ENCODE measurements around the gene OSM.

OSM gene

DNA sequence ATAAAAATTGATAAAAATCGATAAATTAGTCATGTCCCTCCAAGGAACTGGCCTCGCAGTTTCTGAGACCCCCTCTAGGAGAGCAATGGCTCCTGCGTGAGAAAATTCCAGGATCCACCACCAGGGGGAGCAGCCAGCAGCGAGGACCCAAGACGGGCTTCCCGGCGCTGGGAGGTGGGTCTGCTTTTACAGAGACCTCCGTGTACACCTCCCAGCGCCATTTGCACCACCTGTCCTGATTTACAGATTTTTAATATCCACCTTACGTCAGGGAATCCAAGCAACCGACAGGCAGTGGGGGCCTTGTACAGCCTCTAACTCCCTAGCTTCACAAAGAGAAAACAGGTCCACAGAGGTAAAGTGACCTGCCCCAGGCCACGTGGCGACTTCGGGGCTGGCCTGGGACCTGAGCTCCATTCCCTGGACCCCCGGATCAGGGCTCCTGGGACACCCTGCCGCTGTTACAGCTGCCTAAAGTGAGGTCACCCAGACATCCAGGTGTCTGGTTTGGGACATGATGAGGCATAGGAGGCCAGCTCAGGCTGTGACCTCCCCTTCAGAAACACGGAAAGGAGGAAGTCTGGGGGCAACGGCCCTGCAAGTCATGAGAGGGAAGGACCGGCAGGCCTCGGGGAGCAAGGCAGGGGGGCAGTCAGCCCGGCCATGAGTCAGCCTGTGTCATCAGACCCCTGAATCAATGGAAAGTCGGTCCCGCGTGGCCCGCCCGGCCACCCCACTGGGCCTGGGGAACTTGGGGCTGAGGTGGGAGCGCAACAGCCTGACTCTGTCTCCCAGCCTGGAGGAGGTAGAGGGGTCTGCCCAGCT is 3.5 kb downstream of the OSM start:
- peak; percentile 87 for DNase-seq

- no peak for DNase-seq
Measured at GRCh38 chr22:30262112-30262511, 4.5 kb downstream of the OSM start.

DNA sequence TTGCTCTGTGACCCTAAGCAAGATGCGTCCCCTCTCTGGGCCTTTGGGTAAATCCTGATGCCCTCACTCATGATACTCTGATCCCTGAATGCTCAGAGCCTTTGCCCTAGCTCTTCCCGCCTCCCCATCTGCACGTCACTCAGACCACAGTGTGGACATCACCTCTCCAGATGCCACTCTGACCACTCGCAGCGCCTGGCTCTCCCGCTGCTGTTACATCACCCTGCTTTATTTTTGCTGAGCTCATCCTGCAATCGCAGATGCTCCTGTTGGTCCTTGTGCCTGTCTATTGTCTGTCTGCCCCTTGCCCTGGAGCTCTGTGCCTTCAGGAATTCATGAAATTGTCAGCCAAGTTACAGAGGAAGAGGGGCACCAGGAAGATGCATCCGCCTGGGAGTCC is 5.5 kb downstream of the OSM start:
- DNase-seq: no peak

DNA sequence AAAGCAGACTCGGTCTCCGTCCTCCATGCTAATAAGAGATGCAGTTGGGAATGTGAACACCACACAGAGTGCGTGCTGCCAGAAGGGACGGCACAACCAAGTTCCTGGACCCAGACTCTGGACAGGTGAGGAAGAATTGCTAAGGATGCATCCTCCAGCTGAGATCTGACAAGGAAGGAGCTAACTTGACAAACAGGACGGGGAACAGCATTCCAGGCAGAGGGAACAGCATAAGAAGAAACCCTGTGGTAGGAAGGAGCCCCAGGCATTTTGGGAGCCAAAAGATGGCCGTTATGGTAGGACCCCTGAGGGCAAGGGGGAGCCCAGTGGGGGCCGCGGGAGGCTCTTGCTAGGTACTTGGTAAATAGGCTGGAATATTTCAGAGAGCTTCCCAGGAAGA is 6.0 kb downstream of the OSM start:
- DNase-seq: no peak

DNA sequence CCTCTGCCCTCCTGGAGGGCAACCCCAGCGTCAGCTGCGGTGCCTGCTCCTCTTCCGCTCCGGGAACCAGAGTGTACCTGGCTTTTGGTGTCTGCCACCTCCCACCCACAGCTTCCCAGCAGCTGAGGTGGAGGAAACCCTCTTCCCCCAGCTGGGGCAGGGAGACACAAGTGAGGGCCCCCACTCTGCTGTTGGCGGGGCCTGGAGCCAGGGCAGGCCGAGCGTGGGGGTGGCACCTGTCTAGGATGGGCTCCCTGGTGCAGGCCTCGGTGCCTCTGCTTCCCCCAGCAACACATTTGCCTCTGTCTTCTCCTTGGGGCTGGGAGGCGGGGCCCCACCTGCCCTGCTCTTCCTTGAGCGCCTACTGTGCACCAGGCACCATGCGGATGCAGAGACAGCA is 6.4 kb downstream of the OSM start:
- no peak for DNase-seq

DNA sequence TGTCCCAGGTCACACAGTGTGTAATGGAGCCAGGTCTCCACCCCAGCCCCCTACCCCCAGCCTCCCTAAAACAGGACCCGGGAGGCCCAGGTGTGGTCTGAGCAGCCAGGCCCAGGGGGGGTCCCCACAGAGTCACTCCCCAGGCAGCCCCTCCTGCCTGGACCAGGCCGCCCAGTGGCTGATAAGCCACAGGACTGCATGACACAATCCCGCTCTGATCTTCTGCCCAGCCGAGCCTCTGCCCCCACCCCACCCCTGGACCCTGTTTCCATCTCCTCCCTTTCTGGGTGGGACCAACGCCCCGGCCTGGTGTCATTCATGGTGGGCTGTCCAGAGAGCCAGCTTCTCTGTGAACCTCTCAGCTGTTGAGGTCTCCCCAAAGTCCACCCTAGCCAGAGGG is 12.3 kb downstream of the OSM start:
- DNase-seq: no peak

- DNase-seq: no peak
Measured at GRCh38 chr22:30253205-30253852, 13.3 kb downstream of the OSM start.

DNA sequence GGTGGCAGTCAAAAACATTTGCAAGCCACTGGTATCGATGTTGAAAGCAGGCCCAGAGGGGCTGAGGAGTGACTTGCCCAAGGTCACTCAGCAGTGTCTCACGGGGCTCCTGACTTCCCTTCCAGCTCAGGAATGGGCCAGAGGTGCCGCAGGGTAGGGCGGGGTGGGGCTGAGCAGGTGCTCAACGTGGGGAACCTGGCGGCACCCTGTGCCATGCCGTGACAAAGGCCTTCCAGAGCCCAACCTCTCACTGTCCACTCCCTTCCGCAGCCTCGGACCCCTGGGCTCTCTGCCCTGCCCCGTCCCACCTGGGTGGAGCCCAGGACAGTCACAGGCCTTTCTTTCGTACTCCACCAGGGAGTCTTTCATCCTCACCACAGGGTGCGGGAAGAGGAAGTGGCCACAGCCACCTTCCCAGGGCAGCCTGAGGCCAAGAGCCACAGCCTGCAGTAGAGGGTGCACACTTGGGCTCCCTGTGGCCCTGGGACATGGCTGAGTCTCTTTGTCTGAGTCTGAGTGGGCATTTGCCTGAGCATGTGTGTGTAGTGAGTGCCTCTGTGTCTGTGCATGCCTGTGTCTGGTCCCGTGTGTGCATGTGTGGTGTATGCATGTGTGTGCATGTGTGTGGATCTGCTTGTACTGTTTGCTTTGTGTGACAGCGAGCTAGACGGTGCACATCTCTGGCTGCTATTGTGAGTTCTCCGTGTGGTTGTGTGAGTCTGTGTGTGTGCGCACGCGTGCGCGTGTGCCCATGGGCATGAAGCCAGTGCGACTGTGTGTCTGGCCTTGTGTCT is 14.0 kb downstream of the OSM start:
- no peak for DNase-seq

DNA sequence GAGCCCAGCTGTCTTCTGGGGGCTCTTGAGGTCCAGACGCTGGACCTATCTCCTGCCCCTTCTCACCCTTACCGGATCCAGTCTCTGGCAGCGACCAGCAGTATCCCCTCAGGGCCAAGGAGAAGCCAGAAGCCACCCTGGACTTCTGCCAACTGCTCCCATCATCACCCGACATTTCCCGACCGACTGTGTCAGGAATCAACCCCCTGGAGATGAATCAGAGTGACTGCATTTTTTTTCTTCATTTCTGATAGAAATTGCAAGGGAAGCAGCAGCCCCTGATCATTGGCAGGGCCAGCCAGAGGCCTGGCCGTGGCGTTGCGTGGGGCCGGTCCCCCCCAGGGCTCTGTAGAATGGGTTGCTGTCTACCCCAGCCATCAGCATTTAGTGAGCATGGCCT is 14.9 kb downstream of the OSM start:
- DNase-seq: no peak

DNA sequence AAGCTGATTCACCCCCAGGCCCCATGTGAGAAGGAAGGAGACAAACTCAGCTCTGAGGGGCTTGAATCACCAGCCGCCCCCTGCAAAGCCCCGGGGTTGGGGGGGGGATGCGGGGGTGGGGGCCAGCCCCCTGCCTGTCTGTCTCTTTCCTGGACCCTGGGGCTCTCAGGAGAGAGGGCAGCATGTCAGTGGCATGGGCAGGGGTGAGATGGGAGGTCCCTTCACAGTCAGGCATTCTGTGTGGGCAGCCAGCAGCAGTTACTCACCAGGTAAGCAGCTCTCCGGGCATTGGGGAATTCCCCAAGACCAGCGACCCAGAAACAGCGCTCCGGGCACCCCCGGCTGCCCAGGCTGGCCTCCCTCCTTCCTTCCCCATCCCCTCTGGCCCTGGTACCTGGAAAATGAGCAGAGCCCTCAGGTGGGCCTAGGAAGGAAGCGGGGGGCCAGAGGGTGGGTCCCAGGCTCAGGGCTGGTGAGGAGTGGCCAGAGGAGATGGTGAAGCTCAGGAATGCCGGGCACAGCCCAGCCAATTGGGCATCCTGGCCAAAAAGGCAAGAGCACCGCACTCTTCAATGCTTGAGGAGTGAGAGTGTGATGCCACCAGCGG is 15.9 kb downstream of the OSM start:
- no peak for DNase-seq

DNA sequence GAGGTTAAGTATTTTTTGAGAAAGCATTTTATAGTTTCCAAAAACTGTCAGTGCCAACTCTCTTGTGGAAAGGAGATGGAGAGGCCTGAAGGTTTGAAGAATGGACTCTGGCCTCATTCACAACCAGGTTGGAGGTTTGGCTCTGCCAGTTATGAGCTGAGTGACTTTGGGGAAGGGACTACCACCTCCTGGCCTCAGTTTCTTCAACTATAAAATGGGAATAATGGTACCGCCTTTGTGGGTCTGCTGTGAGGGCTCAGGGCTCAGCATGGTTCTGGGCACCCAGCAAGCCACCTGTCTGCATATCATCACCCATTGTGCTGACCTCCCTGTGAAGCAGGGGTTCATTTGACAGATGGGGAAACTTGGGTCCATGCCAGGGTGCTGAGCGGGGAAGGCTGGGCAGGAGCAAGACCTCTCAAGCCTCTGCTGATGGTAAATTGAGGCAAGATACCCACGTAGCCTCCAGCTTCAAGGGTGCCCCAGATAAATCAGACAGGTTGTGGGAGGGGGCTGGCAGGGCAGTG is 16.5 kb downstream of the OSM start:
- no peak for DNase-seq

GRCh38 chr22:30249049-30250038 is 17.3 kb downstream of the OSM start:
- no peak for DNase-seq

- no peak for DNase-seq
Measured at GRCh38 chr22:30248484-30248883, 18.2 kb downstream of the OSM start.

DNA sequence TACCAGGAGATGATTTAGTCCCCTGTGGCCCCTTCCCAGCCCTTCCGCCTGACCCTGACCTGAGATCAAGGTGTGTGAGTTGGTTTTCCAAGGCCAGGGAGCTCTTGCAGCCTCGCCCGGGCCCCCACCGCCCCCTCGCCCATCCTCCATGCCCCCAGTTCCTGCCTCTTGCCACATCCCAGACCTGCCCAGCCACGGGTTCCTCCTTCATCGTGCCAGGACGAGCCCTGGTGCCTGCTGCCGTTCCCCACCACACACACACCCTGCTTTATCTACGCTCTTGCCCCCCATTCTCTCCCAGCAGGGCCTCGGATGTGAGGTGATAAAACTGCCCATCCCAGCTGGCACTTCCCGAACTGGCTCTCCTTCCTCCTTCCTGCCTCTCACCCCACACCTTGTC is 18.7 kb downstream of the OSM start:
- peak; percentile 48 for DNase-seq

DNA sequence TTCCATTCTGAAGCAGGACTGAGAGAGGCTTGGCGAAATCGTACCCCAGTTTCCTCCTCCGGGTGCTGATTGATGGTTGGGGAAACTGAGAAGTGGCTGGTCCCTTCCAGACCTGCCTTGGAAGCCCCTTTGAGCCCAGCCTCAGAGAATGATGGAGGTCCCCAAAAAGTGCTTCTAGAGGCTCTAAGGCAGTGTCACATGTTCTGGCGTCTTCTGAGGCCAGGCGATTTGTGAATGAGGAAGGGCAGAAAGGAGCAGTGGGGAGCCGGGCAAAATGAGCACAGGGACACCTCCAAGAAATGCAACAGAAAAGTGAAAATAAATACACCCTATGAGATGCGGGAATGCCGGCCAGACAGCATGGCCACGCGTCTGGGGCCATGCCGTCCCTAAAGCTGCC is 19.1 kb downstream of the OSM start:
- DNase-seq: no peak

DNA sequence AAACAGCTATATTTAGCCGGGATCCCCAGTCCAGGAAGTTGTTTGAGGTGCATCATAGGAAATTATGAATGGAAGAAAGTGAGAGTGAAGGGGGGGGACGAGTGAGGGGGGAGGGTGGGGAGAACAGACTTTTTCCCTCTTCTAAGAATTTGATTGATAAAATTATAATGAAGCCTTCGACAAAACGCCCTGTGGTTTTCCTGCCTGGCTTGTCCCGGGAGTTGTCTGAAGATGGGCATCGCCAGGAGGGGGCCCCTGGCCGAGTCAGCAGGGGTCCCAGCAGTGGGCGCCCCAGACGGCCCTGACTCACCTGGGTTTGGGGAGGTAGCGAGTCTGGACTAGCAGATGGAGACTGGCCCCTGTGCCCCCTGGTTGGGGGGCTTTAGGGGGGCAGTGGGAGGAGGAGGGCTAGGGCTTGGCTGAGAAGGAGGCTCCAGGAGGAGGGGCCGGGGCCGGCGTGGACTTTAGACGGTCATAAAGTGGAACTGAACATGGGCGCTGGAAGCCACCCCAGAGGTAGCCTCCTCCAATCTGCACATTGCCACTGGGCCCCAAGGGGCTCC is 19.8 kb downstream of the OSM start:
- no peak for DNase-seq

DNA sequence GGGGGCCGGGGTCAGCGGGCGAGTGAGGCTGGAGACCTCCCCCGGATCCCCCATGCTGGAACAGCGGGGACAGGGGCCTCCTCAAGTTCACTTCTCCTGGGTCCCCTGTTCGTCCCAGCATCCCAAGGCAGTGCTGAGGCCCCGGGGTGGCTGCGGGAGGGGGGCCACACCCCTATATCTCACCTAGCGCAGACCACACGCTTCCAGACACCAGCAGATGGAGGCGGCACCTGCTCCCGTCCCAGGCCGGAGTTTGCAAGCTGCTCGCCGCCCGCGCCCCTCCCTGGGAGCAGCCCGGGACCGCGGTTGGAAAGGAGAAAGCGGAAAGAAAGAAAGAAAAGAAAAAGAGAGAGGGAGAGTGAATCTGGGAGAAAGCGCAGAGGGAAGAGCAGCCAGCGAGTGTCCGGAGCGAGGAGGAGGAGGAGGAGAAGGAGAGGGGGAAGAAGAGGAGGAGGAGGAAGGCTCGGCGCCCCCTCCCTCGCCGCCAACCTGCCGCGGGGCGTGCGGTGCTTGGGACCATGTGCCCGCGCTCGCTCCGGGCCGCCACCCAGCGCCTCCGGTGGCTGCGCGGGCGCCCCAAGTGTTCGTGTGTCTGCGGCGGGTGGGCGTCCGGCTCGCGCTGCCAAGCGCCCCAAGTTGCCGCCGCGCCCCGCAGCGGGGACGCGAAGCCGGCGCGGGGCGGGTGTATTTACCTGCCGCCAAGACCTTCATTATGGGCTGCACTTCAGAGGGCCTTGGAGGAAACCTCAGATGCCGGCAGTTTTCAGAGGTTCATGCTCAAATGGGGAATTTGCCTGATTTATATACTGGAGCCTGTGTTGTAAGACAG is 20.5 kb downstream of the OSM start, which contains the start of gene LIF:
Gene LIF (minus strand): TSS at position 775 of the 829 bp plus-strand sequence. CDS start 64 bp downstream, at position 711.
- DNase-seq: peak; percentile 57

DNA sequence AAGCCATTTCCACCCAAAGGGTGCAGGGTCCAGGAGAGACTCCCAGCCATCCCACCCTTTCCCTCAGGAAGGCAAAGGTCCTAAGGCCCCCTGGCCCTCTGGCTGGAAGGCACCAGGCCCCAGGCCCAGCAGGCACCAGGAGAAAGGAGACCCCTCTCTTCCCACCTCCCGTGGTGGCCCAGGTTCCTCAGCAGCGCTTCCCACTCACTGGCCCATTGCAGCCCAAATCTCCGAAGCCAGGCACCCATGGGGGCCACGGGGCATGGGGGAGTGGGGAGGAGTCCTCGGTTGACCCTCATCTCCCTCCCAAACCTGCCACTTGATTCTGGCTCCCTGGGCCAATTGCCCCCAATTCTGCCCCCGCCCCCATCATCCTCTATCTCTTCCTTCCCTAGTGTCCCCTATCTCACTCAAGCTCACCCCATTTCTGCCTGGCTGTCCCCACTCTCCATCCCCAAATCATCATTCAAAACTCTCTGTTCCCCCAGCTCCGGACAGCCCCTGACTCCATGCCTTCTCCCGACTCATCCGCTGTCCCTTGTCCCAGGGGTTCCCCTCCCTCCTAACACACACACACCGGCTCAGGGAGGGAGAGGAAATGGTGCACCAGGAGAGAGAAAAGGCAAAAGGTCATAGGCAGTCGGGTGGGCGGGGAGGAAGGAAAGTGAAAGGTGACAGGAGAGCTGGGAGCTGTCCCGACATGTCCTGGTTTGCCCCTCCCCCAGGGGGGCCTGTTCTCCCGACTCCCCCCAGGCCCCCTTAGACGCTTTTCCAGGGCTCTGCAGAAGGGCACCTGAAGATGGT is 21.3 kb downstream of the OSM start:
- no peak for DNase-seq

GRCh38 chr22:30244641-30245040 is 22.0 kb downstream of the OSM start:
- no peak for DNase-seq

GRCh38 chr22:30244066-30244465 is 22.6 kb downstream of the OSM start:
- no peak for DNase-seq

Measured in hematopoietic multipotent progenitor cell treated with erythropoietin and hydrocortisone succinate and interleukin-3 and kit ligand, for 6 days (in vitro differentiated cells).